ENCODE results near the gene PCNT.

Gene PCNT

DNA sequence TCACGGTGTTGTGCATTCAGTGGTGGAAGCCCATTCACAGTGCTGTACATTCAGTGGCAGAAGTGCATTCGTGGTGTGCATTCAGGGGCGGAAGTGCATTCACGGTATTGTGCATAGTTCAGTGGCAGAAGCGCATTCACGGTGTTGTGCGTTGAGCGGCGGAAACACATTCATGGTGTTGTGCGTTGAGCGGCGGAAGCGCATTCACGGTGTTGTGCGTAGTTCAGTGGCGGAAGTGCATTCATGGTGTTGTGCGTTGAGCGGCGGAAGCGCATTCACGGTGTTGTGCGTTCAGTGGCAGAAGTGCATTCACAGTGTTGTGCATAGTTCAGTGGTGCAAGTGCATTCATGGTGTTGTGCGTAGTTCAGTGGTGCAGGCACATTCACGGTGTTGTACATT lies 60.6 kb downstream of the PCNT start:
- TF ChIP-seq GABPA (IDR thresholded peaks at IDR 0.05; ENCODE audit: low read depth): no peak
- no peak for TF ChIP-seq POLR2AphosphoS5 (IDR thresholded peaks at IDR 0.05; ENCODE audit: low read depth)
- TF ChIP-seq, protein P1, sequence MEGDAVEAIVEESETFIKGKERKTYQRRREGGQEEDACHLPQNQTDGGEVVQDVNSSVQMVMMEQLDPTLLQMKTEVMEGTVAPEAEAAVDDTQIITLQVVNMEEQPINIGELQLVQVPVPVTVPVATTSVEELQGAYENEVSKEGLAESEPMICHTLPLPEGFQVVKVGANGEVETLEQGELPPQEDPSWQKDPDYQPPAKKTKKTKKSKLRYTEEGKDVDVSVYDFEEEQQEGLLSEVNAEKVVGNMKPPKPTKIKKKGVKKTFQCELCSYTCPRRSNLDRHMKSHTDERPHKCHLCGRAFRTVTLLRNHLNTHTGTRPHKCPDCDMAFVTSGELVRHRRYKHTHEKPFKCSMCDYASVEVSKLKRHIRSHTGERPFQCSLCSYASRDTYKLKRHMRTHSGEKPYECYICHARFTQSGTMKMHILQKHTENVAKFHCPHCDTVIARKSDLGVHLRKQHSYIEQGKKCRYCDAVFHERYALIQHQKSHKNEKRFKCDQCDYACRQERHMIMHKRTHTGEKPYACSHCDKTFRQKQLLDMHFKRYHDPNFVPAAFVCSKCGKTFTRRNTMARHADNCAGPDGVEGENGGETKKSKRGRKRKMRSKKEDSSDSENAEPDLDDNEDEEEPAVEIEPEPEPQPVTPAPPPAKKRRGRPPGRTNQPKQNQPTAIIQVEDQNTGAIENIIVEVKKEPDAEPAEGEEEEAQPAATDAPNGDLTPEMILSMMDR (IDR thresholded peaks at IDR 0.05; ENCODE audit: insufficient read depth, low read length): no peak
- TF ChIP-seq, protein P2, sequence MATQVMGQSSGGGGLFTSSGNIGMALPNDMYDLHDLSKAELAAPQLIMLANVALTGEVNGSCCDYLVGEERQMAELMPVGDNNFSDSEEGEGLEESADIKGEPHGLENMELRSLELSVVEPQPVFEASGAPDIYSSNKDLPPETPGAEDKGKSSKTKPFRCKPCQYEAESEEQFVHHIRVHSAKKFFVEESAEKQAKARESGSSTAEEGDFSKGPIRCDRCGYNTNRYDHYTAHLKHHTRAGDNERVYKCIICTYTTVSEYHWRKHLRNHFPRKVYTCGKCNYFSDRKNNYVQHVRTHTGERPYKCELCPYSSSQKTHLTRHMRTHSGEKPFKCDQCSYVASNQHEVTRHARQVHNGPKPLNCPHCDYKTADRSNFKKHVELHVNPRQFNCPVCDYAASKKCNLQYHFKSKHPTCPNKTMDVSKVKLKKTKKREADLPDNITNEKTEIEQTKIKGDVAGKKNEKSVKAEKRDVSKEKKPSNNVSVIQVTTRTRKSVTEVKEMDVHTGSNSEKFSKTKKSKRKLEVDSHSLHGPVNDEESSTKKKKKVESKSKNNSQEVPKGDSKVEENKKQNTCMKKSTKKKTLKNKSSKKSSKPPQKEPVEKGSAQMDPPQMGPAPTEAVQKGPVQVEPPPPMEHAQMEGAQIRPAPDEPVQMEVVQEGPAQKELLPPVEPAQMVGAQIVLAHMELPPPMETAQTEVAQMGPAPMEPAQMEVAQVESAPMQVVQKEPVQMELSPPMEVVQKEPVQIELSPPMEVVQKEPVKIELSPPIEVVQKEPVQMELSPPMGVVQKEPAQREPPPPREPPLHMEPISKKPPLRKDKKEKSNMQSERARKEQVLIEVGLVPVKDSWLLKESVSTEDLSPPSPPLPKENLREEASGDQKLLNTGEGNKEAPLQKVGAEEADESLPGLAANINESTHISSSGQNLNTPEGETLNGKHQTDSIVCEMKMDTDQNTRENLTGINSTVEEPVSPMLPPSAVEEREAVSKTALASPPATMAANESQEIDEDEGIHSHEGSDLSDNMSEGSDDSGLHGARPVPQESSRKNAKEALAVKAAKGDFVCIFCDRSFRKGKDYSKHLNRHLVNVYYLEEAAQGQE (IDR thresholded peaks at IDR 0.05; ENCODE audit: insufficient replicate concordance, low read depth): no peak
- TF ChIP-seq SPI1 (IDR thresholded peaks at IDR 0.05; ENCODE audit: borderline replicate concordance, low read depth): no peak
- DNase-seq (ENCODE audit: low read depth in 1 of 2, low spot score in 1 of 2): no peak
- no peak overlapping the region for H3K27ac ChIP-seq (replicated peaks)
- H3K4me3 ChIP-seq (replicated peaks; ENCODE audit: insufficient read depth, low read length): no peak overlapping the region
- no peaks in the 10 kb centered on the region for H3K27me3 ChIP-seq (ENCODE audit: insufficient read depth, poor library complexity, severe bottlenecking)

DNA sequence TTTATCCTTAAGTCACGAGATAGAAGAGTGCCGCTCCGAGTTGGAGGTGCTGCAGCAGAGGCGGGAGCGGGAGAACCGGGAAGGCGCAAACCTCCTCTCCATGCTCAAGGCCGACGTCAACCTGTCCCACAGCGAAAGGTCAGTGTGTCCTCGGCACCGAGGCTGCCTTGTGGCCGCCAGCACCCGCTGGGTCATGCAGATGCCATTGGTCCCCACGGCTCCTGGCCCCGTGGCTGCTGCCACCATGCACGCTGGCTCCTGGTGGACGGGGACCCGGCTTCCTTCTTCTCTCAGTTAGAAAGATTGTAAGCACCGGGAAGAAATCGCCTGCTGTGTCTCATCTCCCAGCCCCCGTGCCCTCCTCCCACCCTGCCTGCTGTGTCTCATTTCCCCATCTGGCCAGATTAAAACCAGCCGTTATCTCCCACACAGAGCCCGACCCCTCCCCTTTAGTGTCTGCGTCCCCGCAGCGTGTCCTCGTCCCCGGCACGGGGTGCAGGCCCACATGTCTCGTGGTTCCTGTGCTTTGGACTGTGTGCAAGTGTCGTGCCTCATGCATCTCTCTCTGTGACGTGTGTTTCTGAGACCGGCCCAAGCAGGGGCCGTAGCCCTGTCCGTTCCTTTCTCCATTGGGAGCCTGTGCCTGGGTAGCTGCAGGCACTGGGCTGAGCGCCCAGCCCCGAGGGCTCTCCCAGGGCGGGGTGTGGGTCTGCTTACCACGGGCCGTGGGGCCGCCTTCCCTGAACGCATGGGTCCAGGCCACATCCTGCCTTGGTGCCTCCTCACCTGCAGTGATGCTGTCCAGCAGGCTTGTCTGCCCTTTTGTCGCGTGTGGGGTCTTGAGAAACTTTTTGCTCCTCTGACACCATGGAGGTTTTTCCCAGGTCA lies 62.1 kb downstream of the PCNT start:
- no peak for DNase-seq (ENCODE audit: low read depth in 1 of 2, low spot score in 1 of 2)
- Histone ChIP-seq H3K4me3 (replicated peaks; ENCODE audit: insufficient read depth, low read length) (no peak overlapping the region), H3K27me3 (ENCODE audit: insufficient read depth, poor library complexity, severe bottlenecking) (no peaks in the 10 kb centered on the region), H3K27ac (replicated peaks) (no peak overlapping the region)
- TF ChIP-seq, protein P2 (IDR thresholded peaks at IDR 0.05; ENCODE audit: insufficient replicate concordance, low read depth): no peak
- no peak for TF ChIP-seq SPI1 (IDR thresholded peaks at IDR 0.05; ENCODE audit: borderline replicate concordance, low read depth)
- TF ChIP-seq, protein P1 (IDR thresholded peaks at IDR 0.05; ENCODE audit: insufficient read depth, low read length): no peak
- no peak for TF ChIP-seq POLR2AphosphoS5 (IDR thresholded peaks at IDR 0.05; ENCODE audit: low read depth)
- no peak for TF ChIP-seq GABPA (IDR thresholded peaks at IDR 0.05; ENCODE audit: low read depth)

DNA sequence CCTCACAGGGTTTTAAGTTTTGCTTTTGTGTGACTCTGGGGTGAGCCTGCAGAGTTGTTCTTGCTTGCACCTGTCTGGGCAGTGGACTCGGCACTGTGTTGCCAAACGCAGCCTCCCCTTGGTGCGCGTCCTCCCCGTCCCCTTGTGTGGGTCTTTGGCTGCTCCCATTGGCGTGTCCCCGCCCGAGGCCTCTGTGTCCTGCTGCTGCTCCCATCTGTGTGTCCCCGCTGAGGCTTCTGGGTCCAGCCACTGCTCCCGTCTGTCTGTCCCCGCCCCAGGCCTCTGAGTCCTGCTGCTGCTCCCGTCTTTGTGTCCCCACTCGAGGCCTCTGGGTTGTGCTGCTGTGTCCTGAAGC lies 62.8 kb downstream of the PCNT start:
- Histone ChIP-seq H3K27ac (replicated peaks) (no peak overlapping the region), H3K27me3 (ENCODE audit: insufficient read depth, poor library complexity, severe bottlenecking) (no peaks in the 10 kb centered on the region)
- DNase-seq (ENCODE audit: low read depth in 1 of 2, low spot score in 1 of 2): no peak

More for the DNA sequence above, 62.8 kb downstream of the PCNT start:
- no peak overlapping the region for H3K4me3 ChIP-seq (replicated peaks; ENCODE audit: insufficient read depth, low read length)
- TF ChIP-seq, protein P1 (IDR thresholded peaks at IDR 0.05; ENCODE audit: insufficient read depth, low read length): no peak
- no peak for TF ChIP-seq GABPA (IDR thresholded peaks at IDR 0.05; ENCODE audit: low read depth)
- TF ChIP-seq, protein P2 (IDR thresholded peaks at IDR 0.05; ENCODE audit: insufficient replicate concordance, low read depth): no peak
- no peak for TF ChIP-seq POLR2AphosphoS5 (IDR thresholded peaks at IDR 0.05; ENCODE audit: low read depth)
- TF ChIP-seq SPI1 (IDR thresholded peaks at IDR 0.05; ENCODE audit: borderline replicate concordance, low read depth): no peak
